SK-N-SH treated with all-trans-retinoic acid at 6 μM for 48 hours (cell line): ENCODE data around the gene LRRC4C.

ENCODE experiments used
- ARNTL ChIP-seq: fragments of 450-650 bp; formaldehyde crosslinking; IDR thresholded peaks from 2 replicates; pipeline ENCODE4 v1.5.0; 2020; ENCODE audit warnings: low read depth, mild to moderate bottlenecking, moderate library complexity, borderline replicate concordance
- TOX ChIP-seq: fragments of 250-450 bp; sonication (Bioruptor Pico); IDR thresholded peaks from 2 replicates; pipeline ENCODE4 v1.8.0; 2021; ENCODE audit warnings: mild to moderate bottlenecking, moderate library complexity, borderline replicate concordance
- ZNF565 ChIP-seq: fragments of 450-650 bp; formaldehyde crosslinking; conservative IDR thresholded peaks from 2 replicates; pipeline ENCODE4 v1.5.0; 2020; ENCODE audit warnings: low read depth, mild to moderate bottlenecking, moderate library complexity
- ZNF8 ChIP-seq: fragments of 450-650 bp; formaldehyde crosslinking; IDR thresholded peaks from 2 replicates; pipeline ENCODE4 v1.5.0; 2020; ENCODE audit warnings: mild to moderate bottlenecking, moderate library complexity
- TF ChIP-seq, protein P1 (sequence below): fragments of 250-450 bp; sonication (Bioruptor Pico); IDR thresholded peaks from 2 replicates; pipeline ENCODE4 v1.5.0; 2020; ENCODE audit warnings: mild to moderate bottlenecking, moderate library complexity

DNA sequence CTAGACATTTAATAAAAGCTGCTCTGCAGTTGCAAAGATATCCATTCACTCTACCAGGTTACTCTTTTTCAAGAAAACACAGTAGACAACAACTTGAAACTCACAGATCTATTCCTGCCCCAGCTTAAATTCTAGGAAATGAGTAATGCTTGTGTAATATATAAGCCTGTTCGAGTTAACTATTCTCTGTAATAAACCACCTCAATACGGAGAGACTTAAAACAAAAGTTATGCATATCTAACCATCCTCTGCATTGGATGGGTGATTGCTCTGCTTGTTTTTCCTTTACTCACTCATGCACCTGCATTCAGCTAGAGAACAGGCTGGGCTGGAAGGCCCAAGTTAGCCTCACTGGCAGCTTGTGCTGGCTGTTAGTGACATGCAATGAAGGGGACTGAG lies 13.3 kb downstream of the LRRC4C start:
- TF ChIP-seq, protein P1, sequence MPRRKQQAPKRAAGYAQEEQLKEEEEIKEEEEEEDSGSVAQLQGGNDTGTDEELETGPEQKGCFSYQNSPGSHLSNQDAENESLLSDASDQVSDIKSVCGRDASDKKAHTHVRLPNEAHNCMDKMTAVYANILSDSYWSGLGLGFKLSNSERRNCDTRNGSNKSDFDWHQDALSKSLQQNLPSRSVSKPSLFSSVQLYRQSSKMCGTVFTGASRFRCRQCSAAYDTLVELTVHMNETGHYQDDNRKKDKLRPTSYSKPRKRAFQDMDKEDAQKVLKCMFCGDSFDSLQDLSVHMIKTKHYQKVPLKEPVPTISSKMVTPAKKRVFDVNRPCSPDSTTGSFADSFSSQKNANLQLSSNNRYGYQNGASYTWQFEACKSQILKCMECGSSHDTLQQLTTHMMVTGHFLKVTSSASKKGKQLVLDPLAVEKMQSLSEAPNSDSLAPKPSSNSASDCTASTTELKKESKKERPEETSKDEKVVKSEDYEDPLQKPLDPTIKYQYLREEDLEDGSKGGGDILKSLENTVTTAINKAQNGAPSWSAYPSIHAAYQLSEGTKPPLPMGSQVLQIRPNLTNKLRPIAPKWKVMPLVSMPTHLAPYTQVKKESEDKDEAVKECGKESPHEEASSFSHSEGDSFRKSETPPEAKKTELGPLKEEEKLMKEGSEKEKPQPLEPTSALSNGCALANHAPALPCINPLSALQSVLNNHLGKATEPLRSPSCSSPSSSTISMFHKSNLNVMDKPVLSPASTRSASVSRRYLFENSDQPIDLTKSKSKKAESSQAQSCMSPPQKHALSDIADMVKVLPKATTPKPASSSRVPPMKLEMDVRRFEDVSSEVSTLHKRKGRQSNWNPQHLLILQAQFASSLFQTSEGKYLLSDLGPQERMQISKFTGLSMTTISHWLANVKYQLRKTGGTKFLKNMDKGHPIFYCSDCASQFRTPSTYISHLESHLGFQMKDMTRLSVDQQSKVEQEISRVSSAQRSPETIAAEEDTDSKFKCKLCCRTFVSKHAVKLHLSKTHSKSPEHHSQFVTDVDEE (CRISPR knock-in tag): no peak
- TF ChIP-seq ZNF565 (no peak), ZNF8 (CRISPR knock-in tag) (no peak), ARNTL (CRISPR knock-in tag) (no peak), TOX (CRISPR knock-in tag) (no peak)
